ENCODE data around the gene RCAN2. TPM values are rescaled to one million over a fixed set of nuclear protein-coding genes. Genes with fewer than 3 reads are reported as not detected.

RCAN2 gene
- 100 to 1,000 TPM in 1 of 2 donors, 10 to 100 TPM in 1; 96.5 to 210 TPM for total RNA-seq

DNA sequence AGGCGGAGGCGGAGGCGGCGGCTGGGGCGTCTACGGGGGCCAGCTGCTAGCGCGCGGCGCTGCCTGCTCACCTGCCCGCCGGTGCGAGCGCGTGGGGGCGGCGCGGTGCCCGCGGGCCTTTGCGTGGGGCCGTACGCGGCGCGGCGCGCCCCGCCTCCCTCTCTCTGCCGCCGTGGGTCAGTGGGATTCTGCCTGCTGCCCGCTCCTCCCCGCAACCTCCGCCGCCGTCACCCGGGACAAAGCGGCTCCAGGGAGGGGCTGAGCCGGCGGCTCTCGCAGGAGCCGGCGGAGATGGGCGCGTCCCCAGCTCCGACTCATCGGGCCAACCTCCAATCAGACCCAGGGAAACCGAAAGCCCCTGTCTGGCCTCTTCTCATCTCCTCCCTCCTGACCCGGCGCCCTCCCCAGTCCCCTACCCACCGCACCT lies at the start of gene RCAN2:
Gene RCAN2 (minus strand): TSS at position 249 of the 427 bp plus-strand sequence.
- Histone ChIP-seq H3K9me3 (no peaks in the 10 kb centered on the region), H3K27me3 (no peaks in the 10 kb centered on the region), H3K4me3 (peak within 1 kb of the TSS; percentile 70 to 75), H3K27ac (peak within 1 kb of the TSS; percentile 88 to 98), H3K4me1 (peaks cover 0 to 34% of the 10 kb centered on the region in 2 donors), H3K36me3 (no peaks in the 10 kb centered on the region)
- TF ChIP-seq CTCF (IDR thresholded peaks at IDR 0.05): no peak
- DNase-seq (ENCODE audit: low spot score): peak; percentile 74

- H3K9me3 ChIP-seq: peaks cover 0 to 20% of the 10 kb centered on the region in 2 donors
- H3K27me3 ChIP-seq: no peaks in the 10 kb centered on the region
- H3K36me3 ChIP-seq: no peaks in the 10 kb centered on the region
- no peak for TF ChIP-seq CTCF (IDR thresholded peaks at IDR 0.05)
- no peak overlapping the region for H3K4me3 ChIP-seq
- no peaks in the 10 kb centered on the region for H3K4me1 ChIP-seq
- no peak for DNase-seq (ENCODE audit: low spot score)
- H3K27ac ChIP-seq: no peak overlapping the region
These were observed 48.6 kb upstream of the RCAN2 start for GRCh38 chr6:46539866-46540265.

DNA sequence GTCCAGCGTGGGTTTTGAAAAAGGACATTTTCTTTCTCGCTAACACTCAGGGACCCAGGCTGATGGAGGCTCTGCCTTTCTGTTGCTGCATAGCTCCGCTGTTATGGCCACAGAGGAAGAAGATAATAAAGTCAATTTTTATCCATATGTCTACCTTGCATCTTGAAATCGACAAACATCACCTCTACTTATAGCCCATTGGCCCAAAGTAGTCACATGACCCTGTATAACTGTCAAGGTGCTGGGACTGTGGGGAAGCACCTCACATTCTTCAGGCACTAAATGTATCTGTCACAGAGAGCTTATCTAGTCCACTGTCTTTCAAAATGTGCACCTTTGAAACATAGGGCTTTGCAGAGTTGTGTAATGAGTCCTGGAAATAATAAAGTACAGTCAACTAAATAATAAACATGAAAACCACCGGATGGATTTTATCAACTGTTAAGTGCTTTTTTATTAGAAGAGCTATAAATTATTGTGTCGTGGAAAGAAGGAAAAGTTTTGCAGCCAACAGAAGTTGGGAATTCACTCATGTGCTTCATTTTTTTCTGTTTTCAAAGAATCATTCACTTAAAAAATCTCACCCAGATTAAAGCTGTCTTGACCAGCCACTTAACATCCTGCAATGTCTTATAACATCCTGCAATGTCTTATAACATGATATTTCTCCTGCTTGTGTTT lies 47.7 kb upstream of the RCAN2 start:
- TF ChIP-seq CTCF (IDR thresholded peaks at IDR 0.05): no peak
- no peak for DNase-seq (ENCODE audit: low spot score)
- Histone ChIP-seq H3K36me3 (no peaks in the 10 kb centered on the region), H3K4me3 (no peak overlapping the region), H3K27ac (no peak overlapping the region), H3K4me1 (no peaks in the 10 kb centered on the region), H3K27me3 (no peaks in the 10 kb centered on the region), H3K9me3 (peaks cover 0 to 11% of the 10 kb centered on the region in 2 donors)

DNA sequence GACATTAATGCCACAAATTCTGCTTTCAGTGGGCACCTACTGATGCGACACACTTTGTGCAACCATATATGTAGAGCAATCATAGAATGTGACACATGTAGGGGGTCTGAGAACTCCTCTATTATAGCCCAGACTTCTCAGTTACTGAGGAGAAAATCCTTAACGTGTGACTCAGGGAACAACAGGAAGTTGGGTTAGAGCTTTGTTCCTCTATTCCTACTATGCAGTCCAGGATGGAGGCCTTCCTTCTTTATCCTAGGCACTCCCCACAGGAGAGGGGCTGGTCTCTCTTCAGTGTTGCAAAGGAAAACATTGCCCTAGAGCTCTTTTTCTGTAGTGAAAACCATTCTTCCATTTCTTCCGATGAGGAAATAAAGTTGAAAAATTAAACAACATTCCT lies 39.6 kb upstream of the RCAN2 start:
- Histone ChIP-seq H3K4me1 (peaks cover 0 to 7% of the 10 kb centered on the region in 2 donors), H3K9me3 (no peaks in the 10 kb centered on the region), H3K27ac (no peak overlapping the region), H3K36me3 (no peaks in the 10 kb centered on the region), H3K4me3 (no peak overlapping the region), H3K27me3 (no peaks in the 10 kb centered on the region)
- no peak for DNase-seq (ENCODE audit: low spot score)
- TF ChIP-seq CTCF (IDR thresholded peaks at IDR 0.05): no peak

DNA sequence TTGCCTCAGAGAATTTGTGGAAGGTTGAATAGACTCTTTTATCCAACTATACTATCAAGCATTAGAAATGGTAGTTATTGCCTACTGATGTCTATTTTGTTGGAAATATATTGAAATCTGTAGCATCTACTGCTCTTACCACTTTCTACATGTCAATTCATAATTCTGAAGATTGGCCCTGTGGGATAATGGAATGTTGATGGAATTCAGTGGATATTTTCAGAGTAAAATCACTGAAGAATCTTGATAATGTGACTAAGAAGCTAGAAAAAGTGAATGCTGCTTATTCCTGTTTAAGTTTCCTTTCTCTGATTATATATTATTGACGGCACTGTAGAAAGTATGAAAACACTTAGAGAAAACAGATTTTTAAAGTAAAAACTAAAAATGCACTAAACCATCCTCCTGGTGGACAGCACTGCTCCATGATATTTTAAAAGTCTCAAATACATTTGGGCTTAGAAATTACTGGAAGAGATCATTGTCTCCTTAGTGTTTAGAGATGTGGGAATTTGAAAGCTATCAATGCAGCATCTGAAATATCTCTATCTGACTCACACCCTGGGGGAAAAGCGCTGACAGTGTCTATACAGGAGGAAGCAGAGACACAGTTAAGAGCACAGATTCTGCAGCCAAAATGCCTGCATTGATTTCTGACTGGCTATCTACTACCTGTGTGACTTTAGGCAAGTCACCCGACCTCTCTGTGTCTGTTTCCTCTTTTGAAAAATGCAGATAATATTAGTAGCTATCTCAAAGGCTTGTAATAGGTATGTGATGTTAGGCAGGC lies 37.9 kb upstream of the RCAN2 start:
- Histone ChIP-seq H3K36me3 (no peaks in the 10 kb centered on the region), H3K4me3 (no peak overlapping the region), H3K9me3 (no peaks in the 10 kb centered on the region), H3K27ac (no peak overlapping the region), H3K27me3 (no peaks in the 10 kb centered on the region), H3K4me1 (peaks cover 0 to 7% of the 10 kb centered on the region in 2 donors)
- no peak for DNase-seq (ENCODE audit: low spot score)
- TF ChIP-seq CTCF (IDR thresholded peaks at IDR 0.05): no peak

Data from right atrium auricular region (tissue), 2 donors.